ENCODE data around the gene UBP1. TPM values are rescaled to one million over a fixed set of nuclear protein-coding genes. Genes with fewer than 3 reads are reported as not detected.

UBP1 gene
- total and polyA plus RNA-seq, 9 of the 15 experiments (the other 6 are each of a cell fraction or from before 2014, with no cell fraction given), result 13.6 to 143 (median 79.6) TPM

DNA sequence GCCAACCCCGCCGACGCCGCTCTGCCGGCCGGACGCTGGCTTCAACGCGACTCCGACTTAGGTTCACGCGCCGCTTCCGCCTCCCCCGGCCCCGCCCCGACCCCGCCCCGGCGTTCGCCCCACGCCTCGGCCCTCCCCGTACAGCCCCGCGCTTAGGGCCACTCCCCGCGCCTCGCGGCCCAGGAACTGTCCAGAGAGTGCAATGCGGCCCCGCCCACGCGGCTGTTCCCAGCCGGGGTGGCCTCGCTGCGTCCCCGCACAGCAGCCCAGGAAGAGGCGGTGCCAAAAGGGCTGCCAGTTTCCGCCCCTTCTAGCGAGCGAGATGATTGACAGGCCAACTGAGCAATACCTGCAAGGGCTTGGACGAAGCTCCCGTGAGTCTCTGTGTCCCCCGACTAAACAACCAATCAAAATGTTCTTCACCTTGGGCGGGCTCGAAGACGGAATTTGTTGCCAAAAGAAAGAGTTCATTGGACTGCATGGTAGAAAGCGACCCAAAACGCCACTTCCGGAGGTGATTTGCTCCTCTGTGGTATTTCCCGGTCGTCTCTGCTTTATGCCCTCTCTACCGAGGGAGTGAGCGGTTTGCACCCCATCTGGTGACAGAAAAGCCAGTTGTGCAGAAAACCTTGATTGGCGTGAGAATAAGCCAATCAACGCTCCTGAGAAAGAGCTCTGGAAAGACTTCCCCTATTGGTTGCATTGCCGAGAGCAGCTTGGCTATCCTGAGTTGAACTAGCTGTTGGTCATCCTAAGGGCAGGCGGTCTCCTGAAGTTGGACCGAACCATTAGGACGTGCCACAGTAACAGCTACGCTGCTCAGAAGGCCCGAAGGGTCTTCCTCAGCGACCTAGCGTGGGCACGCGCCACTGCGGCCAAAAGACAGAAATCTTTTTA lies at the start of gene UBP1 (continued):
- TF ChIP-seq, protein P1, sequence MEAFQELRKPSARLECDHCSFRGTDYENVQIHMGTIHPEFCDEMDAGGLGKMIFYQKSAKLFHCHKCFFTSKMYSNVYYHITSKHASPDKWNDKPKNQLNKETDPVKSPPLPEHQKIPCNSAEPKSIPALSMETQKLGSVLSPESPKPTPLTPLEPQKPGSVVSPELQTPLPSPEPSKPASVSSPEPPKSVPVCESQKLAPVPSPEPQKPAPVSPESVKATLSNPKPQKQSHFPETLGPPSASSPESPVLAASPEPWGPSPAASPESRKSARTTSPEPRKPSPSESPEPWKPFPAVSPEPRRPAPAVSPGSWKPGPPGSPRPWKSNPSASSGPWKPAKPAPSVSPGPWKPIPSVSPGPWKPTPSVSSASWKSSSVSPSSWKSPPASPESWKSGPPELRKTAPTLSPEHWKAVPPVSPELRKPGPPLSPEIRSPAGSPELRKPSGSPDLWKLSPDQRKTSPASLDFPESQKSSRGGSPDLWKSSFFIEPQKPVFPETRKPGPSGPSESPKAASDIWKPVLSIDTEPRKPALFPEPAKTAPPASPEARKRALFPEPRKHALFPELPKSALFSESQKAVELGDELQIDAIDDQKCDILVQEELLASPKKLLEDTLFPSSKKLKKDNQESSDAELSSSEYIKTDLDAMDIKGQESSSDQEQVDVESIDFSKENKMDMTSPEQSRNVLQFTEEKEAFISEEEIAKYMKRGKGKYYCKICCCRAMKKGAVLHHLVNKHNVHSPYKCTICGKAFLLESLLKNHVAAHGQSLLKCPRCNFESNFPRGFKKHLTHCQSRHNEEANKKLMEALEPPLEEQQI (IDR thresholded peaks at IDR 0.05), result no peak
- TF ChIP-seq ZBTB8A (IDR thresholded peaks at IDR 0.05; ENCODE audit: partially characterized antibody) (no peak), HNRNPH1 (optimal IDR thresholded peaks at IDR 0.05; ENCODE audit: low read depth, low read length) (no peak), ZNF644 (tag; IDR thresholded peaks at IDR 0.05; ENCODE audit: low read depth) (no peak; the same call in 1 of the 2 replicates), RBM22 (IDR thresholded peaks at IDR 0.05; ENCODE audit: low read depth, low read length, poor library complexity, severe bottlenecking) (no peak), FOSL1 (tag; conservative IDR thresholded peaks at IDR 0.05) (peak; percentile 53; the same call in 1 of the 2 replicates), OTX1 (CRISPR knock-in tag; IDR thresholded peaks at IDR 0.05) (0 out of 2 replicates have a peak, but pooled peaks have one; percentile 61), CBX1 (IDR thresholded peaks at IDR 0.05; ENCODE audit: low read depth) (peak; percentile 93), KAT8 (IDR thresholded peaks at IDR 0.05; ENCODE audit: low read depth) (no peak), ZNF584 (CRISPR knock-in tag; IDR thresholded peaks at IDR 0.05; ENCODE audit: low read depth) (no peak), RCOR1 (IDR thresholded peaks at IDR 0.05; ENCODE audit: borderline replicate concordance in 1 of 2, low read depth in 2 of 2, low read length in 2 of 2) (peak; percentile 53; a peak in 3 of 4 replicates), RHOXF2B (CRISPR knock-in tag; conservative IDR thresholded peaks at IDR 0.05) (0 out of 2 replicates have a peak, but pooled peaks have one; percentile 6)
- TF ChIP-seq, protein P2, sequence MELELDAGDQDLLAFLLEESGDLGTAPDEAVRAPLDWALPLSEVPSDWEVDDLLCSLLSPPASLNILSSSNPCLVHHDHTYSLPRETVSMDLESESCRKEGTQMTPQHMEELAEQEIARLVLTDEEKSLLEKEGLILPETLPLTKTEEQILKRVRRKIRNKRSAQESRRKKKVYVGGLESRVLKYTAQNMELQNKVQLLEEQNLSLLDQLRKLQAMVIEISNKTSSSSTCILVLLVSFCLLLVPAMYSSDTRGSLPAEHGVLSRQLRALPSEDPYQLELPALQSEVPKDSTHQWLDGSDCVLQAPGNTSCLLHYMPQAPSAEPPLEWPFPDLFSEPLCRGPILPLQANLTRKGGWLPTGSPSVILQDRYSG (tag; conservative IDR thresholded peaks at IDR 0.05; ENCODE audit: low read depth), result no peak
- TF ChIP-seq, protein P3, sequence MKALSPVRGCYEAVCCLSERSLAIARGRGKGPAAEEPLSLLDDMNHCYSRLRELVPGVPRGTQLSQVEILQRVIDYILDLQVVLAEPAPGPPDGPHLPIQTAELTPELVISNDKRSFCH (CRISPR knock-in tag; IDR thresholded peaks at IDR 0.05), result no peak
- TF ChIP-seq, protein P3 (tag; IDR thresholded peaks at IDR 0.05), result peak; percentile 59; the same call in 1 of the 2 replicates
- TF ChIP-seq, protein P4, sequence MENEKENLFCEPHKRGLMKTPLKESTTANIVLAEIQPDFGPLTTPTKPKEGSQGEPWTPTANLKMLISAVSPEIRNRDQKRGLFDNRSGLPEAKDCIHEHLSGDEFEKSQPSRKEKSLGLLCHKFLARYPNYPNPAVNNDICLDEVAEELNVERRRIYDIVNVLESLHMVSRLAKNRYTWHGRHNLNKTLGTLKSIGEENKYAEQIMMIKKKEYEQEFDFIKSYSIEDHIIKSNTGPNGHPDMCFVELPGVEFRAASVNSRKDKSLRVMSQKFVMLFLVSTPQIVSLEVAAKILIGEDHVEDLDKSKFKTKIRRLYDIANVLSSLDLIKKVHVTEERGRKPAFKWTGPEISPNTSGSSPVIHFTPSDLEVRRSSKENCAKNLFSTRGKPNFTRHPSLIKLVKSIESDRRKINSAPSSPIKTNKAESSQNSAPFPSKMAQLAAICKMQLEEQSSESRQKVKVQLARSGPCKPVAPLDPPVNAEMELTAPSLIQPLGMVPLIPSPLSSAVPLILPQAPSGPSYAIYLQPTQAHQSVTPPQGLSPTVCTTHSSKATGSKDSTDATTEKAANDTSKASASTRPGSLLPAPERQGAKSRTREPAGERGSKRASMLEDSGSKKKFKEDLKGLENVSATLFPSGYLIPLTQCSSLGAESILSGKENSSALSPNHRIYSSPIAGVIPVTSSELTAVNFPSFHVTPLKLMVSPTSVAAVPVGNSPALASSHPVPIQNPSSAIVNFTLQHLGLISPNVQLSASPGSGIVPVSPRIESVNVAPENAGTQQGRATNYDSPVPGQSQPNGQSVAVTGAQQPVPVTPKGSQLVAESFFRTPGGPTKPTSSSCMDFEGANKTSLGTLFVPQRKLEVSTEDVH (IDR thresholded peaks at IDR 0.05; ENCODE audit: low read depth, partially characterized antibody), result peak; percentile 65
- TF ChIP-seq, protein P5, sequence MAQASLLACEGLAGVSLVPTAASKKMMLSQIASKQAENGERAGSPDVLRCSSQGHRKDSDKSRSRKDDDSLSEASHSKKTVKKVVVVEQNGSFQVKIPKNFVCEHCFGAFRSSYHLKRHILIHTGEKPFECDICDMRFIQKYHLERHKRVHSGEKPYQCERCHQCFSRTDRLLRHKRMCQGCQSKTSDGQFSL (CRISPR knock-in tag; IDR thresholded peaks at IDR 0.05), result no peak
- TF ChIP-seq, protein P5 (tag; IDR thresholded peaks at IDR 0.05), result no peak
